GM19455 (cell line): ENCODE data around the gene PLEKHN1.

ENCODE experiments used
- ATAC-seq: cut with Tn5 transposase; IDR thresholded peaks from one replicate; pipeline ENCODE4 v1.9.1; 2021; ENCODE audit not compliant: unreplicated experiment

PLEKHN1 gene, protein sequence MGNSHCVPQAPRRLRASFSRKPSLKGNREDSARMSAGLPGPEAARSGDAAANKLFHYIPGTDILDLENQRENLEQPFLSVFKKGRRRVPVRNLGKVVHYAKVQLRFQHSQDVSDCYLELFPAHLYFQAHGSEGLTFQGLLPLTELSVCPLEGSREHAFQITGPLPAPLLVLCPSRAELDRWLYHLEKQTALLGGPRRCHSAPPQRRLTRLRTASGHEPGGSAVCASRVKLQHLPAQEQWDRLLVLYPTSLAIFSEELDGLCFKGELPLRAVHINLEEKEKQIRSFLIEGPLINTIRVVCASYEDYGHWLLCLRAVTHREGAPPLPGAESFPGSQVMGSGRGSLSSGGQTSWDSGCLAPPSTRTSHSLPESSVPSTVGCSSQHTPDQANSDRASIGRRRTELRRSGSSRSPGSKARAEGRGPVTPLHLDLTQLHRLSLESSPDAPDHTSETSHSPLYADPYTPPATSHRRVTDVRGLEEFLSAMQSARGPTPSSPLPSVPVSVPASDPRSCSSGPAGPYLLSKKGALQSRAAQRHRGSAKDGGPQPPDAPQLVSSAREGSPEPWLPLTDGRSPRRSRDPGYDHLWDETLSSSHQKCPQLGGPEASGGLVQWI

DNA sequence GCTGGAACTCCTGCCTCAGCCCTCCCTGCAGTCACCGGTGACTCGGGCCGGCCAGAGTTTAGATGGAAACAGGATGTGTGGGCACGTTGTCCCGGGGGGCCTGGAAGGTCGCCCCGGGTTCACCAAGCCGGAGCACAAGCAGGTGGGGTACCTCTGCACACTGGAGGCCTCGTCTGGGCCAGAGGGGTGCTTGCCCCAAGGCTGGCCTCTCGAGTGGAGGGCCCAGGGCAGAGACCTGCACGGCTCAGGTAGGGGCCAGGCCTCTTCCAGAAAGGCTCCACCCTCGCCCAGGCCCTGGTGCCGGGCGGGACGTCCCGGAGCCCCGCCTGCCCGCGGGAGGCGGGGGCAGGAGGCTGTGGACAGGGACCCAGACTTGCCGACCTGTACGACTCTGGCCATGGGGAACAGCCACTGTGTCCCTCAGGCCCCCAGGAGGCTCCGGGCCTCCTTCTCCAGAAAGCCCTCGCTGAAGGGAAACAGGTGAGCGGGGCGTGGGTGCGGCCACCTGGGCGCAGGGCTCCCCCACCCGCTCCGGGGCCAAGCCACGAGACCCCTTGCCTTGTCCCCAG, at the start of gene PLEKHN1:
PLEKHN1 (plus strand) TSS at position 348 of the 569 bp plus-strand sequence; CDS start at position 398, 50 bp downstream.
- ATAC-seq: peak; percentile 36

DNA sequence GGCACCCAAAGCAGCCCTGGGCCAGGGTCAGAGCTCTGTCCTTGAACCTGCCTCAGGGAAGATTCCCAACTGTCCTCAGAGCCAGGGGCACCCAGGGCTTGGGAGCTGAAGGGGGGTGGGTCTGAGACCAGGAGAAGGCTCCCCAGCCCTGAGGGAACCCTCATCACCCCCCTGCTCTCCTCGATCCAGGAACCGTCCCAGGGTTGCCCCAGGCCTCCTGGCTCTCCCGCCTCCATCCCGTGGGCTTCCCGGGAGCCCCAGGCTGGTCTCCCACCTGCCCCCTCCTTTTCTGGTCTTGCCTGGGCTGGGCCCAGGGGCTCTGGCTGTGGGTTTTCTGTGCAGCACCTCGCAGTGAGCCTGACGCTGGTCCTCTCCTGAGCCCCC, 49.2 kb upstream of the PLEKHN1 start:
- ATAC-seq: no peak

DNA sequence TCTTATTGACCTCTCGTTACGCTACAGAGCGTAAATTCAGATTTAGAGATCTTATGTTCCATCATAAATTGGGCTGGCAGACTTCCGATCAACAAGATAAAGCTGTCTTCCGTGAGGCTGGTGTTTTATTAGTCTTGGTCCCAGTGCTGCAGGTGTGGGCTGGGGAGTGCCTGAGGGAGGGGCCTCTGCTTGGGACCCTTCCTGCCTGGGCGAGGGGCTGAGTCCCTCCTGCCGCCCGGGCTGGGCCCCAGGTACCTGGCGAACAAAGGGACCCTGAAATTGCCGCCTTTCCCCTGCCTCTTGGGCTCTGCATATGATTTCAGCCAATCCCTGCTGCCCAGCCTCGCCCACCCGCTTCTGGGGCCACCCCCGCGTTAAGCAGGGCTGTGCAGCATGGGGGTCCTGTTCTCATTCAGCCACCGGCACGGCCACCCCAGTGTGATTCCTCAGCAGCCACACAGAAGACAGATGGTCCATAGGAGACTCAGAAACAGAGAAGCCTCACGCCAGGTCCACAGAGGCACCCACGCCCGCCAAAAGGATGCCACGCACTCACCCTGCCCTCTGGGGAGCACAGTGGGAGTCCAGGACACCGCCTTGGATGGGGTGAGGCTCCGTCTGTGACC, 48.7 kb upstream of the PLEKHN1 start:
- ATAC-seq: no peak

DNA sequence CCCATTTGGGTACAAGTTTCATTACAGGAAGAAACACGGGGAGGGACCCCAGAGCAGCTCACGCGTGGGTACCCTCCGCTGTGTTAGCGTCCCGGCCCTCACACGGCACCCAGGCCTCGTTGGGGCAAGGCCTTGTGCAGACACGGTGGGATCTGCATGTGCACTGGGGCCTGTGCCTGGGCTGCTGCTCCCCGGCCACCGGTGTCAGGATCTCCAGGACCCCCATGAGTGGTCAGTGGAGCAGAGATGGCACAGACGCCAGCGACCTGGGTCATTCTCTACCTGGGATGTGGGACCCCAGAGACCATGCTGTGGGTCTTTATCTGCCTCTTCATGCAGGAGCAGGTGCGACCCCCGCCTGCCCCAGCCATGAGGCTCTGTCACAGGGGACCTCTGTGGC, 47.9 kb upstream of the PLEKHN1 start:
- no peak for ATAC-seq

DNA sequence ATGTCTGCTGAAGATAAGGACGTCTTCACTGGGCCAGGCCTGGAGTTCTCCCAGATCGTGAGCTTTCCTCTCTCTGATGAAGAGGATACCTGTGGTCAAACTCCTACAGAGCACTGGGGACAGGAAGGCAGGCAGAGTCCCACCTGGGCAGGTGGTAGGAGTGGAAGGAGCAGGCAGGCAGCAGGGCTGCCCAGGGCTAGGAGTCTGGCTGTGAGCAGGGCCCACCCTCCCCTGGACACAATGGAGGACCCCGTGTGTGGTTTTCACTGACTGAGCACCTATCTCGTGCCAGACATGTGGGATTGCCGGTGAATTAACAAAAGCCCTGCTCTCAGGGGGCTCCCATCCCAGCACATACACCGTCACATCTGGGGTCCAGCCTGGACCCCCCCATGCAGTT, 47.4 kb upstream of the PLEKHN1 start:
- ATAC-seq: no peak

DNA sequence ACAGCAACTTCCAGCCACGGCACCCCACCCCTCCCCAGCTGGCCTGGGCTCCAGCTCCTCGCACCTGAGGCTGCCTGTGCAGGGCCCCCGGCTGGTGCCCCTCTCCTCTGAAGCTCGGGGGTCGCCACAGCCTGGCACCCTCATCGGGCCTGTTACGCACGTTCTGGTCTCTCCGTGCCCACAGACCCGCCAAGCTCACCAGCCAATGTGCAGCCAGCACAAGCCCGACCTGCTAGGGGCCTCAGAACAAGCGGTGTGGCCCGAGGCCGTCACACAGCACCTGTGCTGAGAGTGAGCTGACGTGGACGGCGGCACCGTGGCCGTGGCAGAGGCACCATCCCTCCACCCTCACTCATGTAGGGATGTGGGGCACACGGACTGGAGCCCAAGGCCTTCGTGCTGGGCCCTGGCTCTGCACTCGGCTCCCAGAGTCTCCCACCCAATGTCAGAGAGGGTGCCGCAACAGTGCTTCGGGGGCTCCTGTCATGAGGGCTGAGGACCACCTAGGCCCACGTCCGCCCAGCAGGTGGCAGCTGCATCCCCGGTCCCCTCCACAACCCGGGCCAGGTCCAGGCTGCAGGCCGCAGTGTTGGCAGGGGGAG, 46.9 kb upstream of the PLEKHN1 start:
- no peak for ATAC-seq

DNA sequence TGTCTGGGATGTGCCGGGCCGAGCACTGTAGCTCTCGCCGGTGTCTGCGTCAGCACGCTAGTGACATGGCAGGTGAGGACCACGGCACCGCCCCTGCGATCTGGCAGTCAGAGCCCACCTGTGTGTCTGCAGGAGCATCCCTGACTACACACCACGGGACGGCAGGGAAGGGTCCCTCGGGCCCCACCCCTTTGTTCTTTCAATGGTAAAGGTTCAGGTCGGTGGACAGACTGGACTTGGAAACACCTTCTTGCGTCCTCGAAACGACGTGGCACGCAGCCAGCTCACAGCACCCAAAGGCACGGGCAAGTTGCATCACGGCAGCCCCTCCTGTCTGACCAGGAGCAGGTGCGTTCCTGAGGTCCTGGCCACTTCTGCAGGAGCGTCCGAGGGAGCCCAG, 46.3 kb upstream of the PLEKHN1 start:
- no peak for ATAC-seq

DNA sequence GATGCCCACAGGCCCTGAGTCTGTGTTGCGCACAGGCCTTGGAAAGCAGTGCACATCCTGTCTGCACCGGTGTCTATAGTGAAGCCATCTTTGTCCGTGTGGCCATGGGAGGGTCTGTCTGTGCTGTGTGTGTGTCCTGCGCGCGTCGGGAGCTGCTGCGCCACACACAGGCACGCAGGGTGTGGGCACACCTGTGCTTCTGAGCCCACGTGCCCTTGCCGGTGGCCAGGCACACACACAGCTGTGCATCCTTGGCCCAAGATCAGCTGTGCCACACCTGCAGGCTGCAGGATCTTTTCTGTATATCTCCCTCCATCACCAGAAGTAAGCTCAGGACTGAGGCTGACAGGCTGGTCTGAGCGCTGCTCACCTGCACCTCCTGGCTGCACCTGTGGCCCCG, 45.8 kb upstream of the PLEKHN1 start:
- ATAC-seq: no peak

DNA sequence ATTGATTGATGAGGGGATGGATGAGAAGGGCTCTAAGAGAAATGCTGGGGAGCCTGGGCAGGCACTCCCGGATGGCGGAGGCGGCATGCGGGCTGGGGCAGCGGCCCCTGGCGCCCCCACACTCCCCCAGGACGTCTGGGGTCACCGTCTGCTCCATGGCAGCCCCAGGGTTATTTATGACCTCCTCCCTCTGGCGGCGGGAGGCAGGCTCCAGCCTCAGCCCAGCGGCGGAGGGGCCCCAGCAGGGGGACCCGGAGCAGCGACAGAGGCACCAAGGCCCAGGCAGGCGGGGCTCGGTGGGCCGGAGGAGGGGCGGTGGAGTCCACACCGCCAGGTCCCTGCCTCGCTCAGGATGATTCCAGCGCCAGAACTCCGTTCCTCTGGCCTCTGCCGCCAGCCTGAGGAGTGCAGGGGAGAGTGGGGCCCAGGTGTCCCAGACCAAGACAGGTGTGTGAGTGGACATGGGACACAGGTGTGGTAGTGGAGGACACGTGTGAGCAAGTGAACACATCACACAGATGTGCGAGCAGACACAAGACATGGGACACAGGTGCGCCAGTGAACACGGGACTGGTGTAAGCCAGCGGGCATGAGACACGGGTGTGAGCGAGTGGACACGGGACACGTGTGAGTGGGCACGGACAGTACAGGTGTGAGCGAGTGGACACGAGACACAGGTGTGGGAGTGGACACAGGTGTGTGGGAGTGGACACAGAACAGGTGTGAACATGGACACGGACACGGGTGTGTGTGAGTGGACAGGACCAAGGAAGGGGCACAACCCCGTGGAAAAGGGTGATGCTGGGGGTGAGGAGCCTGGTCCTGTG, 45.1 kb upstream of the PLEKHN1 start:
- no peak for ATAC-seq

DNA sequence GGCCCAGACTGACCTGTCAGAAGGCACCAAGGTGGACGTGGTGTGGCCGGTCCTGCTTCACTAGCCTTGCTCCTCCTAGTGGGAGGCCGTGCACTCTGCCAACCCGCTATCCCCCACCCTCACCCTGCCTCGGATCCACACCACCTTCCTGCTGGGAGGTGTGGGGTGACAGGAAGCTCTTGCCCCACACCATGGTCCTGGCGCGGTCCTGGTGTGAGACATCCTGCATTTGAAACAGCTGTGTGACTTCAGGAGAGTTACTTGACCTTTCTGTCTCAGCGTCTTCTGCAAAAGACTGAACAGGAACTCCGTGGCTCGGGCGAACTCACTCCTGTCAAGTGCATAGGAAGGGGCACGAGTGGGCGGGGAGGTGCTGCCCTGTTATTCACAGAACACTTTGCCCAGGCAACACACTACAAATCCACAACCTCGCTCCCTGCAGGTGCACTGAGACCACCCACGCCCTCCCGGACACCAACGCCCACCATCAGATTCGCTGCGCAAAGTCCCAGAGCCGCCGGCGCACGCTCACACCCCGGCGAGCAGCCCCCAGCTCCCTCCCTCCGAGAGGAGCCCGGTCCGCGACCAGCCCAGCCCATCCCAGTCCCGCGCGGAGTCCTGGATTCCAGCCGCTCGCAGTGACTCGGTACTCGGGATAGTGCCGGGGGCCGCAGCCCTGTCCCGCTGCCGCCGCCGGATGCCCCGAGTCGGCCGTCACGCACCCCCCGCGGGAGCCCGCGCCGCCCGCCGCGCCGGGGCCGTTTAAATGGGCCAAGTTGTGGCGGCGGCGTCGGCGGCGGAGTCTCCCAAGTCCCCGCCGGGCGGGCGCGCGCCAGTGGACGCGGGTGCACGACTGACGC, 42.9 kb upstream of the PLEKHN1 start, which contains the start of gene SAMD11:
SAMD11 (plus strand) TSS at position 793 of the 860 bp plus-strand sequence. CDS start 509 bp downstream, outside the sequence.
- ATAC-seq: no peak

DNA sequence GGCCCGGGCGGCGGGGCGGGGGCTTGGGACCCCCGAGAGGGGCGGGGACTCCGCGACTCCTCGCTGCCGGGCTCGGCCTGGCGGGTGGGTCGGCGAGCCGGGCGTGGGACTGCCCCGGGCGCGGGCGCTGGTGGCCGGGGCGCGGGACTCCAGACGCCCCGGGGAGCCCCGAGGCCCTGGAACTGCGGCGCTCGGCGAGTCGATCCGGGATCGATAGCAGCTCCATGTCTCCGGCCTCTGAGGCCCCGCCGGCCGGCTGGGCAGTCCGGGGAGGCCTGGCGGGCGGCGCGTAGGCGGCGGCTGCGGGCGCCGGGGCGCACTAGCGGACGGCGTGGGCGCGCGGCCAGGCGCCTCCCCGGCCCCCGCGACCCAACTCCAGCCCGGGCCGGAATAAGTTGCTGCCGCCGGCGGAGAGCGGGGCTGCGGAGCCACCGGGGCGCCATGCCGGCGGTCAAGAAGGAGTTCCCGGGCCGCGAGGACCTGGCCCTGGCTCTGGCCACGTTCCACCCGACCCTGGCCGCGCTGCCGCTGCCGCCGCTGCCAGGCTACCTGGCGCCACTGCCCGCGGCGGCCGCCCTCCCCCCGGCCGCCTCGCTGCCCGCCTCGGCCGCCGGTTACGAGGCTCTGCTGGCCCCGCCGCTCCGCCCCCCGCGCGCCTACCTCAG, 42.2 kb upstream of the PLEKHN1 start:
- ATAC-seq: no peak

DNA sequence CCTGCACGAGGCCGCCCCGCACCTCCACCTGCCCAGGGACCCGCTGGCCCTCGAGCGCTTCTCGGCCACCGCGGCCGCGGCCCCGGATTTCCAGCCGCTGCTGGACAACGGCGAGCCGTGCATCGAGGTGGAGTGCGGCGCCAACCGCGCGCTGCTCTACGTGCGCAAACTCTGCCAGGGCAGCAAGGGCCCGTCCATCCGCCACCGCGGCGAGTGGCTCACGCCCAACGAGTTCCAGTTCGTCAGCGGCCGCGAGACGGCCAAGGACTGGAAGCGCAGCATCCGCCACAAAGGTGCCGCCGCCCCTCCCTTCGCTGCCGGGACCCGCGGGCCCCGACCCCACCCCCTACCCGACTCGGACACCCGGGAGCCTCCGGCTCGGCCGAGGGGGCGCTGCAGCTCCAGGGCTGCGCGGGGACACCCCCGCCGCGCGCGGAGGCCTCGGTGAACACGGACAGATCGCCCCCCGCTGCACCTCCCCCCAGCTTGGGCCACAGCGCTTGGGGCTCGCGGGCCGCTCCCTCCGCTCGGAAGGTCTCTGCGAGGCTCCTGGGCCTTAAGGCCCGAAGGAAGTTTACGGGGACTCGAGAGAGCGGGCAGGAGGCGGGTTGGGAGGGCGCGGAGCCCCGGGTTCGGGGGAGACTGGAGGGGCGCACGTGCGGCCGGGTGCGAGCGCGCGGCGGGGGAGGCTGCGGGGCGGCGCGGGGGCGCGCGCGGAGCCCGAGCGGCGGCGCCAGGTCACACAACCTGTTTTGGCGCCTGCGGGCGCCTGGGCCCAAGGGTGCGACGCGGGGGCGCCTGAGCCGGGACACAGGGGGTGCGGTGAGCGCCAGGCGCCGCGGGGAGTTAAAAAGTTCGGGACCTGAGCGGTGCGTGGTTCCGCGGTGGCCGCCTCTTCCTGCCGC, 41.4 kb upstream of the PLEKHN1 start:
- no peak for ATAC-seq

DNA sequence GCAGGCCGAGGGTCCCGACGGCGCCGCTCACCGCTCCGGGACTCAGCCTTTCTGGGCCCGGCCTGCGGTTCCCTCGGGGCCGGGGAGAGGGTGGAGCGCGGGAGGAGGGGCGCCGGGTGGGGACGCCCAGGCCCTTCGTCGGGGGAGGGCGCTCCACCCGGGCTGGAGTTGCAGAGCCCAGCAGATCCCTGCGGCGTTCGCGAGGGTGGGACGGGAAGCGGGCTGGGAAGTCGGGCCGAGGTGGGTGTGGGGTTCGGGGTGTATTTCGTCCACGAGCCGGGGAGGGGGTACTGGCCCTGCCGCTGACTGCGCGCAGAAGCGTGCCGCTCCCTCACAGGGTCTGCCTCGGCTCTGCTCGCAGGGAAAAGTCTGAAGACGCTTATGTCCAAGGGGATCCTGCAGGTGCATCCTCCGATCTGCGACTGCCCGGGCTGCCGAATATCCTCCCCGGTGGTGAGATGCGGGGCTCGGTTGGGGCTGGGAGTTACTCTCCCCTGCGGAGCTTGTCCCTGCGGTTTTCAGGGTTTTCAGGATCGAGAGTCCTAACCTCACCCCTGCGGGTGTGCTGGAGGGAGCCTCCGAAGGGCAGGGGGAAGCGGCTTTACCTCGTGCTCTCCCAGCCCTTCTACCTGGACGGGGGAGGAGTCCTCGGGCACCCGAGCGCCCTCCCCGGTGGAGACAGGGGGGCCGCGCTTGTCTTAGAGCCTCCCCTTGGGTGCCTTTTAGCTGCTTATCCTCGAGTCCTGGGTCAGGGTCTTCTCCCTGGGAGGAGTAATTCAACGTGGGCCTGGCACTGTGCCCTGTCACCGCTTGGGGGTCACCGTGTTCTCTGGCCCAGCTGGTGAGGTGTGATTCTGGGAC, 40.5 kb upstream of the PLEKHN1 start:
- ATAC-seq: no peak

DNA sequence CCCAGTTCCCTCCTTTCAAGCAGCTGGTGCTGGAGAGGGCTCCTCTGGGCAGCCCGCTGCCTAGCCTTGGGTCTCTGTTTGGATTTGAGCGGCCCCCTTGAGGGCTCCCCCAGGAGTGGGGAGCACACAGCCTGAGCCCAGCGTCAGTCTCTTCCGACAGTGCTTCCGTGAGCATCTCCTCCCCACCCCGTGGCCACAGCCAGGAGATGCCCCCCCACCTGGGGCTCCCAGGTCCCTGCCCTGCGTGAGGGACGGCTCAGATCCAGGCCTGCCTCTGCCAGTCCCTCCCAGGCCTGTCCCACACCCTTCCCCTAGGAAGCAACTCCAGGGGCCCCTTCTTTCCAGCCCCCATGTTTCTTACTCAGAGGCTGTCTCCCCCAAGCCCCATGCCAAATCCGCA, 39.0 kb upstream of the PLEKHN1 start:
- ATAC-seq: no peak

DNA sequence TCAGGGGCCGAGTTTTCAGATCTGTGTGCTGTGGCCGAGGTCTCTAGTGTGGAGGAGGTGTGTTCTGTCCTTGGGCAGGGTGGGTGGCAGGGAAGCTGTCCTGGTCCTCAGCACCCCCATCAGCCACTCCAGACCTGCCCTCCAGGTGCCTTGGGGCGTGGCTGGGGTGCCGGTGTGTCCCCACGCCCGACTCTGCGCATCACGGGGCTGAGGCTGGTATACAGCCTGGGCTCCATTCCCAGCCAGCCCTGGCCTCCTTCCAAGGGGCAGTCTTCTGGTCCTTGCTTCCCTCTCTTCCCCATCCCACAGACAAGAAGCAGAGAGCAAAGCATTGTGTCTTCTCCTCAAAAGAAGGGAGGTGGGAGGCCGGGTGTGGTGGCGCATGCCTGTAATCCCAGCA, 38.5 kb upstream of the PLEKHN1 start:
- no peak for ATAC-seq

DNA sequence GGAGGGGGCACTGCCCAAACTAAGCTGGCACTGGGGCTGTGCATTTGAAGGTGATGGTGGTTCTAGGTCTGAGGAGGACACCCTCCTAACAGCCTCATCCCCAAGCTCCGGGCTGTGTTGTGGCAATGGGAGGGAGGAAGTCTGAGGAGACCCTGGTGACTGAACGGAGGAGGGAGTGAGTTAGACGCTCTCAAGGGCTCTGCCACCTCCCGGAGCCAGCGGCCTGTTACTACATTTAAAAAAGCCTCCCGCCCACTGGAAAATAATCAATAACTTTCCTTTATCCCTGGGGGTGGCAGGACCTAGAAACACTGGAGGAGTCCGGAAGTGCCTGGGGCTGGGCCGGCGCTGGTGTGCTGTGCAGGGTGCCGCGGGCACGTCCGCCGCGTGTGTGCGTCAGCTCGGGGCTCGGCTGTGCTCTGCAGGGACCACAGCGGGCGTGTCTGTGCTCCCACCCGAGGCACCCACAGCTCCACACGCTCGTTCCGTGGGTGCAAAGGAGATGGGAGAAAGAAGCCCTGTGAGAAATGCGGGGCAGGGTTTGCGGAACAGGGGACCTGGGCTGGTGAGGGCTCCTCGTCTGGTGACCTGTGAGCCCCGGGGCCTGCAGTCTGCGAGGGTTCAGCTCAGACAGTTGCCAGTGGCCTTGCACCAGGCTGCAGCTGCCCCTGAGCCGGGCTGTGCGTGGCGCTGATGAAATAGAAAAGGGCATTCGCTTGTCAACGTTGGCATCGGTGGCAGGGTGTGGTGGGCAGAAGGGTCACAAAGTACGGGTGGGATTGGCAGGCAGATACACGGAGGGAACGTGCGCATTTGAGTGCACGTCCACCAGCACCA, 37.2 kb upstream of the PLEKHN1 start:
- no peak for ATAC-seq
